ENCODE data around the gene HDDC2. TPM values are rescaled to one million over a fixed set of nuclear protein-coding genes. Genes with fewer than 3 reads are reported as not detected.

HDDC2 gene
- total RNA-seq, 2 experiments from 2014 or later = 119 to 121 TPM

DNA sequence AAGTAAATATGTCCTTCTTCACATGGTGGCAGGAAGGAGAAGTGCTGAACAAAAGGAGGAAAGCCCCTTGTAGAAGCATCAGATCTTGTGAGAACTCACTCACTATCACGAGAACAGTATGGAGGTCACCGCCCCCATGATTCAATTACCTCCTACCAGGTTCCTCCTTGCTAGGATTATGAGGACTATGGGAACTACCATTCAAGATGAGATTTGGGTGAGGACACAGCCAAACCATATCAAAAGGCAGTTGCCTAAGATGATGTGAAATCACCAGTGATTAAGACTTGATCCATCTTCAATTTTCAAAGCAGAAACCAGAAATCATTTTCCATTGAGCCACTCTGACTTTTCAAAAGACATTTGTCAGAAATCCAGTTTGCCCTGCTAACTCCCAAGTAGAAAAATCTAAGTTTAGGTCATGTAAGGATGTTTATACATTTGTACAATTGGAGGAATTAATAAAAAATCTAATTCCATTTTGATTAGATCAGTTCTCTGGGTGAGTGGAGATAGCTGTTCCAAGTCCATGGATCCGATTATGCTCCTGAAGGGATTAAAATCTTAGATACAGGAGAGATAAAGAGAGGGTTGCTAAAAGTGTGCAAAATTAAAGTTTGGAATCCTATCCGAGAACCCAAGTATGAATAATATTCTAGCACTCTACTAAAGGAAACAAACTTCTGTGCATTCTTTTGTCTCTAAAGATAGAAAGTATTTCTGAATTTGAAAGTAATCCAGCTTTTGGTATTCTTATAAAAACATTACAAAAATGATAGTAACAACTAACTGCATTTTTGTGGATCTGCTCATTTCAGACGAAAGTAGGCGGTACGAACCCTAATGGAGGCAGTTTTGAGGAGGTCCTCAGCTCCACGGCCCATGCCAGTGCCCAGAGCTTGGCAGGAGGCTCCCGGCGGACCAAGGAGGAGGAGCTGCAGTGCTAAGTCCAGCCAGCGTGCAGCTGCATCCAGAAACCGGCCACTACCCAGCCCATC, 39.5 kb downstream of the HDDC2 start:
- H3K9me3 Mint-ChIP-seq = no peaks in the 10 kb centered on the region
- H3K27me3 Mint-ChIP-seq = no peaks in the 10 kb centered on the region
- no peaks in the 10 kb centered on the region for H3K36me3 Mint-ChIP-seq (ENCODE audit: low read depth)
- no peak for DNase-seq
- no peak overlapping the region for H3K27ac Mint-ChIP-seq
- no peak for ATAC-seq
- intact Hi-C loops (cut with micrococcal nuclease) = no loop called here
- no peak overlapping the region for H3K4me3 Mint-ChIP-seq
- TF ChIP-seq, protein P1, sequence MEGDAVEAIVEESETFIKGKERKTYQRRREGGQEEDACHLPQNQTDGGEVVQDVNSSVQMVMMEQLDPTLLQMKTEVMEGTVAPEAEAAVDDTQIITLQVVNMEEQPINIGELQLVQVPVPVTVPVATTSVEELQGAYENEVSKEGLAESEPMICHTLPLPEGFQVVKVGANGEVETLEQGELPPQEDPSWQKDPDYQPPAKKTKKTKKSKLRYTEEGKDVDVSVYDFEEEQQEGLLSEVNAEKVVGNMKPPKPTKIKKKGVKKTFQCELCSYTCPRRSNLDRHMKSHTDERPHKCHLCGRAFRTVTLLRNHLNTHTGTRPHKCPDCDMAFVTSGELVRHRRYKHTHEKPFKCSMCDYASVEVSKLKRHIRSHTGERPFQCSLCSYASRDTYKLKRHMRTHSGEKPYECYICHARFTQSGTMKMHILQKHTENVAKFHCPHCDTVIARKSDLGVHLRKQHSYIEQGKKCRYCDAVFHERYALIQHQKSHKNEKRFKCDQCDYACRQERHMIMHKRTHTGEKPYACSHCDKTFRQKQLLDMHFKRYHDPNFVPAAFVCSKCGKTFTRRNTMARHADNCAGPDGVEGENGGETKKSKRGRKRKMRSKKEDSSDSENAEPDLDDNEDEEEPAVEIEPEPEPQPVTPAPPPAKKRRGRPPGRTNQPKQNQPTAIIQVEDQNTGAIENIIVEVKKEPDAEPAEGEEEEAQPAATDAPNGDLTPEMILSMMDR (IDR thresholded peaks at IDR 0.05) = no peak
- no peaks in the 10 kb centered on the region for H3K4me1 Mint-ChIP-seq (ENCODE audit: low read depth)
- POLR2A ChIA-PET = no interaction called here
- CTCF ChIA-PET = interaction anchor here (1.6 kb wide), 1 partner anchor 48 kb away, joined by 4 read pairs; no protein-coding TSS in a partner anchor

DNA sequence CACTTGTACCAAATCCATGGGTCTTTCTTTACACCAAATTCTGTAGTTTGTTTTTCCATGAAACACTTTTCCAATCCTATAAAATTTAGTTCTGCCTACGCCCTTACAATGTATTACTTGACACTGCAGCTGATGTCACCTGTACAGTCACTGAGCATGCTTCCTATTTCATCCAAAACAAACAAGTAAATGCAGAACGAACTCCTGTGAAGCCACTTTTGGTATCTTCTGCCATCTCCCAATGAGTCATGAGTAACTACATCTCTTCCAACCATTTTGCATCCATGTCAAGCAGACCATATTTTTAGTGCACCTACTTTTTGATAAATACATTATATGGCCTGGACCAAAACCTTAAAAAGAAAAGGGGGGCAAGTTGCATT, 42.4 kb downstream of the HDDC2 start:
- Mint-ChIP-seq H3K27me3 (no peaks in the 10 kb centered on the region), H3K4me1 (ENCODE audit: low read depth) (no peaks in the 10 kb centered on the region), H3K36me3 (ENCODE audit: low read depth) (no peaks in the 10 kb centered on the region), H3K27ac (no peak overlapping the region), H3K4me3 (no peak overlapping the region), H3K9me3 (no peaks in the 10 kb centered on the region)
- TF ChIP-seq, protein P1 (IDR thresholded peaks at IDR 0.05) = no peak
- ChIA-PET POLR2A (interaction anchor here (0.7 kb wide), 1 partner anchor 244 kb away, joined by 3 read pairs; no protein-coding TSS in a partner anchor), CTCF (no interaction called here)
- intact Hi-C loops (cut with micrococcal nuclease) = no loop called here
- DNase-seq (no peak), ATAC-seq (no peak)

DNA sequence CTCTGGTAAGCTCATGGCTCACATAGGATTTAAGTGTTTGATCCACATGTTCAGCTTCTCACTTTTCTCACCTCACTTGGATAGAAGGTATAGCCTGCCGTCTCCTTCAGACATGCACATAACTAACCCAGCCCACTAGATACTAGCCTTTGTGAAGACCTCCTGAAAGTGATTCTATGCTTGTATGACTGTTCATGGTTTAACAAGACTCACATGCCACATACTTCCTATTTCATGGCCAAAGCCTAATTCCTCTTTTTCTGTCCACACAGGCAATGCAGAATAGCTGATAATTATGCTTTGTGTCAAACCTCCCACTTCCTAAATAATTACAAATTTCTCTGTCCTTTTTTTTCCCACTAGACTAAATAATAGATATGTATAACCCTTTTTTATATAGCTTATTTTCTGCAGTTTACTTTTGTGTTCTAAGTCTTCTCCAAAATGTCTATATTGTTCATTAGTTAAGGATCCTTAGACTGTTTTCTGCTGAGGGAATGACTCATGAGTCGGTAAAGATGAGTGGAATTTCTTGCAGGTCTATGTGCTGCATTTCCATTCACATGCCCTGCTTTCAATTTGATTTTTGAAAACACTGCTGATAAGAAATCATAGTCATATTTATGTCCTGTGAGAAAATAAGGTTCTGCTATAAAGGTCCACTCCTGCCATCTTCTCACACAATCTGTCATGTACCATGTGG, 43.0 kb downstream of the HDDC2 start:
- ChIA-PET POLR2A (interaction anchor here (0.7 kb wide), 1 partner anchor 245 kb away, joined by 3 read pairs; no protein-coding TSS in a partner anchor), CTCF (no interaction called here)
- TF ChIP-seq, protein P1 (IDR thresholded peaks at IDR 0.05) = no peak
- ATAC-seq (no peak), DNase-seq (no peak)
- no peaks in the 10 kb centered on the region for H3K9me3 Mint-ChIP-seq
- H3K27ac Mint-ChIP-seq = no peak overlapping the region
- H3K36me3 Mint-ChIP-seq (ENCODE audit: low read depth) = no peaks in the 10 kb centered on the region
- no peaks in the 10 kb centered on the region for H3K27me3 Mint-ChIP-seq
- intact Hi-C loops (cut with micrococcal nuclease) = no loop called here
- H3K4me3 Mint-ChIP-seq = no peak overlapping the region
- no peaks in the 10 kb centered on the region for H3K4me1 Mint-ChIP-seq (ENCODE audit: low read depth)

DNA sequence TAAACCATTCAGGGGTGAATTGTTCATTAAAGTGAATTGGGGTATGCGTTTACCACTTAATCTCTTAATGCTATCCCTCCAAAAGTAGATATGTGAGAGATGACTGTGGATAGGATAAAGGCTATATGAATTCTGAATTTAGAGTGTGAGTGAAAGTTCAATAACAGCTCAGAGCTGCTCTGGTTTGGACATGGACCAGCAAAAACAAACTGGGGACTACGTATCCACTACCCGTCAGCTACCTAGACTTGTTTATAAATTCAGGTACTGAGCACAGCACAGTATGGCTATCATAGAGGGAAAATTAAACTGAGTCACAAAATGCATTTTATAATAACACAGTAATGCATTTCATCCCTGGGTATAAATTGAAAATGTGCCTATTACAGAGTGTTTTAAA, 44.4 kb downstream of the HDDC2 start:
- Mint-ChIP-seq H3K27me3 (no peaks in the 10 kb centered on the region), H3K27ac (no peak overlapping the region), H3K9me3 (no peaks in the 10 kb centered on the region), H3K4me1 (ENCODE audit: low read depth) (no peaks in the 10 kb centered on the region), H3K4me3 (no peak overlapping the region), H3K36me3 (ENCODE audit: low read depth) (no peaks in the 10 kb centered on the region)
- POLR2A ChIA-PET = no interaction called here
- DNase-seq = no peak
- intact Hi-C loops (cut with micrococcal nuclease) = no loop called here
- CTCF ChIA-PET = no interaction called here
- no peak for ATAC-seq
- TF ChIP-seq, protein P1 (IDR thresholded peaks at IDR 0.05) = no peak

DNA sequence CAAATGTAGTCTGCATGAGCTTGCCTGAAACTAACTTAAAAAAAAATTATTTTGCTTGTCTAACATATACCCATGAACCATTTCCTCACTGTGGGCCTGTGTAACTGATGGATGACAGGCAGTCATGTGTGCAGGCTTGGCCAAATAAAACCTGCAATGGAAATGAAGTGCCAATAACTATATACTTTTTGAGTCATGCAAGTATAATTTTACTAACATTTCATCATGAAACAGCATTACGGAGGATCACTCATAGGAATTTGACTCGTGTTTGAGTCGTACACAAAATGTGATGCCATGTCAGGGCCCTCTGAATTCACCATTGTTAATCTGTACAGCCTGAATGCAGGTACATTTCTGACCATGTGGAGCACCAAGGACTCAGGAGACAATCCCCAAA, 46.6 kb downstream of the HDDC2 start:
- CTCF ChIA-PET = interaction anchor here (0.6 kb wide), 1 partner anchor 764 kb away, joined by 4 read pairs; no protein-coding TSS in a partner anchor
- Mint-ChIP-seq H3K27me3 (no peaks in the 10 kb centered on the region), H3K9me3 (no peaks in the 10 kb centered on the region), H3K27ac (no peak overlapping the region), H3K4me3 (no peak overlapping the region), H3K4me1 (ENCODE audit: low read depth) (no peaks in the 10 kb centered on the region), H3K36me3 (ENCODE audit: low read depth) (no peaks in the 10 kb centered on the region)
- POLR2A ChIA-PET = no interaction called here
- intact Hi-C loops (cut with micrococcal nuclease) = no loop called here
- TF ChIP-seq, protein P1 (IDR thresholded peaks at IDR 0.05) = no peak
- DNase-seq = no peak
- ATAC-seq = no peak

Data from activated CD8-positive, alpha-beta T cell treated with anti-CD3 and anti-CD28 coated beads for 36 hours (primary cell).